ENCODE data around the gene CRIM1.

CRIM1 gene

GRCh38 chr2:36425608-36426355 lies 70.2 kb downstream of the CRIM1 start:
- peak; percentile 36 to 51 for ATAC-seq (replicated peaks)
- Mint-ChIP-seq H3K36me3 (peaks cover 0 to 3% of the 10 kb centered on the region in 2 donors), H3K27me3 (no peaks in the 10 kb centered on the region), H3K4me3 (no peak overlapping the region), H3K4me1 (peaks cover 0 to 5% of the 10 kb centered on the region in 2 donors), H3K27ac (no peak overlapping the region), H3K9me3 (no peaks in the 10 kb centered on the region)
- no peak for DNase-seq

GRCh38 chr2:36427790-36428243 lies 72.2 kb downstream of the CRIM1 start:
- H3K27ac Mint-ChIP-seq: no peak overlapping the region
- no peak for DNase-seq
- H3K4me1 Mint-ChIP-seq: peaks cover 0 to 6% of the 10 kb centered on the region in 2 donors
- H3K36me3 Mint-ChIP-seq: peaks cover 0 to 3% of the 10 kb centered on the region in 2 donors
- ATAC-seq (replicated peaks): no peak
- no peak overlapping the region for H3K4me3 Mint-ChIP-seq
- H3K9me3 Mint-ChIP-seq: no peaks in the 10 kb centered on the region
- no peaks in the 10 kb centered on the region for H3K27me3 Mint-ChIP-seq

DNA sequence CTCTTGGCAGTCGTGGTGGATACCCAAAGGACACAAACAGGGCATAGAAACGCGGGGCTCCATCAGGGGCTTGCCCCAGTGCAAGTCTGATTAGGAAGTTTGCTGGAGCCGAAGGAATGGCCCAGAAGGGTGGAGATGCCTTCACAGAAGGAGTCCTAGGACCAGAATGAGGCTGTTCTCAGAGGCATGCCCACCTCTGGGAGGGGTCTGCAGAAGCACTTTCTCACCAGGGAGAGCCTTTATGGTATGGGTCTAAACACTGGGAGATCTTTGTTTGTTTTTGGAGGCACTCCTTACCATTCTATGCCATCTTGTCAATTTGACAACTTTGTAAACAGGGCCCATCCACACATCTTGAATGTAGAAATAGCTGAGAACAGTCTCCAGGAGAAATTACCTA lies 75.0 kb downstream of the CRIM1 start:
- Mint-ChIP-seq H3K27me3 (no peaks in the 10 kb centered on the region), H3K27ac (no peak overlapping the region), H3K9me3 (no peaks in the 10 kb centered on the region), H3K36me3 (peaks cover 0 to 3% of the 10 kb centered on the region in 2 donors), H3K4me1 (peaks cover 0 to 6% of the 10 kb centered on the region in 2 donors), H3K4me3 (no peak overlapping the region)
- no peak for DNase-seq
- no peak for ATAC-seq (replicated peaks)

- H3K4me1 Mint-ChIP-seq: peaks cover 0 to 6% of the 10 kb centered on the region in 2 donors
These were observed 76.9 kb downstream of the CRIM1 start for GRCh38 chr2:36432479-36432878.

DNA sequence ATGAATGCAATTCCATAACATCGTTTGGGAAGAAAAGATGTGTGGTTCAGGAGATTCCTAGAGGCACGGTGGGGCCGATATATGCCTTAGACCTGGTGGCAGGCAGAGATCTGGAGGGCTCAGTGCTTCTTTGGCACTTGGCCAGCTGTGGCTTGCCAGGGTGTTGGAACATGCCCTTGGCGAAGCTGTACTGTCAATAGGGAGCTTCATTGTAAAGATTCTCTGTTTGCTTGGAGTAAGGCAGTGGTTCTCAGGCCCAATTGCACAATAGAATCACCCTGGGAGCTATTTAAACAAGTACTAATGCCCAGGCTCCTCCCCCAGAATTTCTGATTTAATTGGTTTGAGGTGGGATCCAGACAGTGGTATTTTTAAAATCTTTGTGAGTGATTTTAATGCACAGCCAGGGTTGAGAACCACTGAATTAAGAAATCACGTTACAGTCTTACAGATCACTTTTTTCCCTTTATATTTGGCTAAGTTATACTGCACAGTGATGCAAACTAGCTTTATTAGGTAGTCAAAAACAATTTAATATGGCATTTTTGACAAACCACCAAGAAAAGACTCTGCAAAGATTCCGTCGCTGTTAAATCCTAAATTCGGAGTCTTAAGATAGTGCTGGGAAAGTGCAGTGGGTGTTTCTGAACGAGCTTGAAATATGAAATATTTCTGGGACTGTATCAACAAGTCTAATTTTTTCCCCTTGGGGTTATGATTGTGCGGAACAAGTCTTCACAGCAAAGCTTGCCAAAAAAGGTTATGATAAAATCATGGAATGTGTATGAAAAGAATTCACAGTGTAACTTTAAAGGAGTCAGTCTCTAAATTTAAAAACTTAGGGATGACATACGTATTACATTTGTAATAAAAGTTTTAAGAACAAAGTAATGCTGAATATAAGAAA lies 78.0 kb downstream of the CRIM1 start:
- H3K4me3 Mint-ChIP-seq: no peak overlapping the region
- DNase-seq: no peak
- H3K4me1 Mint-ChIP-seq: peaks cover 0 to 6% of the 10 kb centered on the region in 2 donors
- H3K9me3 Mint-ChIP-seq: no peaks in the 10 kb centered on the region
- peaks cover 0 to 3% of the 10 kb centered on the region in 2 donors for H3K36me3 Mint-ChIP-seq
- no peak for ATAC-seq (replicated peaks)
- no peaks in the 10 kb centered on the region for H3K27me3 Mint-ChIP-seq
- H3K27ac Mint-ChIP-seq: no peak overlapping the region

More at GRCh38 chr2:36432479-36432878, 76.9 kb downstream of the CRIM1 start:
- Mint-ChIP-seq H3K4me3 (no peak overlapping the region), H3K36me3 (peaks cover 0 to 3% of the 10 kb centered on the region in 2 donors), H3K27me3 (no peaks in the 10 kb centered on the region), H3K9me3 (no peaks in the 10 kb centered on the region), H3K27ac (no peak overlapping the region)
- ATAC-seq (replicated peaks): no peak
- no peak for DNase-seq

- no peaks in the 10 kb centered on the region for H3K27me3 Mint-ChIP-seq
- peaks cover 4 to 10% of the 10 kb centered on the region in 2 donors for H3K36me3 Mint-ChIP-seq
- H3K4me1 Mint-ChIP-seq: peaks cover 16 to 24% of the 10 kb centered on the region in 2 donors
- H3K4me3 Mint-ChIP-seq: no peak overlapping the region
- ATAC-seq (replicated peaks): no peak
- H3K9me3 Mint-ChIP-seq: no peaks in the 10 kb centered on the region
- H3K27ac Mint-ChIP-seq: no peak overlapping the region
- DNase-seq: no peak
These were observed 82.9 kb downstream of the CRIM1 start for GRCh38 chr2:36438449-36438977.

GRCh38 chr2:36439084-36439483 lies 83.5 kb downstream of the CRIM1 start:
- no peak overlapping the region for H3K4me3 Mint-ChIP-seq
- no peak for ATAC-seq (replicated peaks)
- H3K27ac Mint-ChIP-seq: no peak overlapping the region

DNA sequence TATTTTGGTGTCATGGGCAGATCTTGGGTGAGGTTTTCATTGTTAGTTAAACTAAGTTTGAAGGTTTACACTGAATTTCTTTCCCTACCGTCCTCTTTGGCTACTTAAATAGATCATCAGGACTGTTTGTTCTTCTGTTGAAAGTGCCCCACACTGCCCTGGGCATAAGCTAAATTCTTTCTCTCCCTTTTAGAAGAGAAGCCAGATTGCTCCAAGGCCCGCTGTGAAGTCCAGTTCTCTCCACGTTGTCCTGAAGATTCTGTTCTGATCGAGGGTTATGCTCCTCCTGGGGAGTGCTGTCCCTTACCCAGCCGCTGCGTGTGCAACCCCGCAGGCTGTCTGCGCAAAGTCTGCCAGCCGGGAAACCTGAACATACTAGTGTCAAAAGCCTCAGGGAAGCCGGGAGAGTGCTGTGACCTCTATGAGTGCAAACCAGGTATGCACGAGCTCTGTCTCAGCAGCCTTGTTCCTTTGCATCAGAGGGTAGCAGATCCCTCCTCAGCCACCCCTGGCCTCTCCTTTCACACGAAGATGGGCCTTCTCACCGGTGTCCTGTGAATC lies 85.6 kb downstream of the CRIM1 start:
- ATAC-seq (replicated peaks) (peak in 1 of 2 donors; percentile 16), DNase-seq (no peak)
- H3K9me3 Mint-ChIP-seq: no peaks in the 10 kb centered on the region
- peaks cover 11 to 20% of the 10 kb centered on the region in 2 donors for H3K36me3 Mint-ChIP-seq
- H3K27me3 Mint-ChIP-seq: no peaks in the 10 kb centered on the region
- peak overlapping the region in 1 of 2 donors; percentile 65 for H3K4me3 Mint-ChIP-seq
- peaks cover 16 to 24% of the 10 kb centered on the region in 2 donors for H3K4me1 Mint-ChIP-seq
- peak overlapping the region; percentile 78 for H3K27ac Mint-ChIP-seq

More at GRCh38 chr2:36439084-36439483, 83.5 kb downstream of the CRIM1 start:
- H3K27me3 Mint-ChIP-seq: no peaks in the 10 kb centered on the region
- H3K9me3 Mint-ChIP-seq: no peaks in the 10 kb centered on the region
- H3K36me3 Mint-ChIP-seq: peaks cover 4 to 10% of the 10 kb centered on the region in 2 donors
- peaks cover 16 to 24% of the 10 kb centered on the region in 2 donors for H3K4me1 Mint-ChIP-seq
- DNase-seq: no peak

- ATAC-seq (replicated peaks): peak; percentile 57 to 68
These were observed 86.2 kb downstream of the CRIM1 start for GRCh38 chr2:36441816-36442215.

GRCh38 chr2:36444216-36444936 lies 88.8 kb downstream of the CRIM1 start:
- H3K27ac Mint-ChIP-seq: no peak overlapping the region

More at GRCh38 chr2:36441816-36442215, 86.2 kb downstream of the CRIM1 start:
- no peaks in the 10 kb centered on the region for H3K9me3 Mint-ChIP-seq
- H3K4me1 Mint-ChIP-seq: peaks cover 16 to 24% of the 10 kb centered on the region in 2 donors
- no peaks in the 10 kb centered on the region for H3K27me3 Mint-ChIP-seq
- peak overlapping the region; percentile 65 to 78 for H3K4me3 Mint-ChIP-seq
- DNase-seq: no peak
- H3K36me3 Mint-ChIP-seq: peaks cover 11 to 20% of the 10 kb centered on the region in 2 donors
- peak overlapping the region; percentile 78 for H3K27ac Mint-ChIP-seq

DNA sequence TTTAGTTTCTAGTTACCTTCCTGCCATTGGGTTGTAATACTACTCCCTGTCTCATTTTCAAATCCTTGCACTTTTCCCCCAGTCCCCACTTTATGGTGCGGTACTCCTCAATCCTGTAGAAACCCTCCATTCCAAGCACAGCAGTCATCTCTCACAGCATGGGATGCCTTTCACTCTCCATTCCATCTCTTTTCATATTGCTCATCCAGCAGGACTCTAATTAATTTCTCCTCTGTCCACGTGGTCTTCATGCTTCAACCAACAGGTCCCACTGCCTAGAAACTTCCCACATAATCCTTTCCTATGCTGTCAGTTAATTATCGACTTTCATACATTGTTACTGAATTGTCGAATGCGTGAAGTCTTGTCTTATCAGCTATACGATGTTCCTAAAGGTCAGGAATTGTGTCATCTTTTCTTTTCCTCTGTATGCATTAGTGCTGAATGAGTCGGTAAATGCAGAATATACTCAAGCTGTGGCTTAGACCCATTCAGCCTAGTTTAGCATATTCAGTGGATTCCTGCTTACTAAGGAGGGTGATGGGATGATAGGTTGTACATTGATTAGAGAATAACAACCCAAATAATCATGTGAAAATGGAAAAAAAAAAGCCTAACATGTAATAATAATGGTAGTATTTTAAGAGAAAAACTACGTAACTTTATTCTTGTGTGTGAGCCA lies 89.7 kb downstream of the CRIM1 start:
- Mint-ChIP-seq H3K27ac (no peak overlapping the region), H3K9me3 (no peaks in the 10 kb centered on the region), H3K4me3 (no peak overlapping the region), H3K27me3 (no peaks in the 10 kb centered on the region), H3K4me1 (peaks cover 11 to 14% of the 10 kb centered on the region in 2 donors), H3K36me3 (peaks cover 10 to 23% of the 10 kb centered on the region in 2 donors)
- ATAC-seq (replicated peaks): no peak
- DNase-seq: no peak

More at GRCh38 chr2:36444216-36444936, 88.8 kb downstream of the CRIM1 start:
- Mint-ChIP-seq H3K27me3 (no peaks in the 10 kb centered on the region), H3K4me3 (no peak overlapping the region), H3K36me3 (peaks cover 10 to 20% of the 10 kb centered on the region in 2 donors), H3K4me1 (peaks cover 13 to 18% of the 10 kb centered on the region in 2 donors), H3K9me3 (no peaks in the 10 kb centered on the region)
- DNase-seq: no peak
- no peak for ATAC-seq (replicated peaks)

DNA sequence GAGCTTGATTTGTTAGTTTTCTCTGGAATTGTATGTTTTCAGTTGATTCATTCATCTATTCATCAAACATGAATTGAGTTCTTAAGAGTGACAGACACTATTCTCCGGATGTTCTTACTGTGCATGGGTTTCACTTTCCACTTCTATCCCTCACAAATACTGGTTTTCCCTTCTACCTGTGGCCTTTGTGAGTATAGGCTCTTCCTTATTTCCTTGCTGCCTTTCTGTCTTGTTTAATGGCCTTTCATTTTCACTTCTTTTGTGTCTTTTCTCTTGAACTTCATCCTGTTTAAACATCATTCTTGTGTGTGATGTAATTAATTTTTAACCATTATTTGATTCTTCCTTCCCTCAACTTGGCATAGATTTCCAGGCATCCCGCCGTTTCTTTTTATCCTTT lies 90.7 kb downstream of the CRIM1 start:
- ATAC-seq (replicated peaks) (no peak), DNase-seq (no peak)
- Mint-ChIP-seq H3K9me3 (no peaks in the 10 kb centered on the region), H3K36me3 (peaks cover 10 to 25% of the 10 kb centered on the region in 2 donors), H3K4me1 (peaks cover 9 to 13% of the 10 kb centered on the region in 2 donors), H3K27me3 (no peaks in the 10 kb centered on the region), H3K4me3 (no peak overlapping the region), H3K27ac (no peak overlapping the region)

DNA sequence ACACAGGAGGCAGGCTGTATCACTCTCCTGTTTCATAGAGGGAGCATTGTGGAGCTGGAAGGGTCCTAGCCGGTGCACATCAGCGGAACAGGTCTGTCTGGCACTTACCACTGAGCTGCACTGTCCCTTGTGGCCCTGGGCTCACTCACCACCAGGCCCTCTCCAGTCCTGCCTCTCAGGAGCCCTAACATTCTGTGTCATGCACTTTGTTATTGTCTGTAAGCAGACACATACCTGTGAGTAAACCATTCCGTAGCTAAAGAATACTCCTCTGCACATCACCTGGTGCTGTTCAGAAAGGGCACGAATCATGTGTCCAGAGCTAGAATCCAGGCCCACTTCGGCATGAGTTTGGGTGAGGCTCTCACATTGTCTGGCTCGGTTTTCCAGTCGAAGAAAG lies 93.6 kb downstream of the CRIM1 start:
- peaks cover 7 to 22% of the 10 kb centered on the region in 2 donors for H3K36me3 Mint-ChIP-seq
- H3K27me3 Mint-ChIP-seq: no peaks in the 10 kb centered on the region
- no peak for DNase-seq
- H3K9me3 Mint-ChIP-seq: no peaks in the 10 kb centered on the region
- ATAC-seq (replicated peaks): no peak
- H3K4me1 Mint-ChIP-seq: no peaks in the 10 kb centered on the region
- H3K27ac Mint-ChIP-seq: no peak overlapping the region
- no peak overlapping the region for H3K4me3 Mint-ChIP-seq

Data from stimulated activated naive B cell treated with anti-CD40 and anti-IgM and Interleukin-4, amounts not matched to agents 10 μg/mL and 1 μg/mL and 100 μg/mL, for 72 hours (primary cell).